OCI-LY3 (cell line): ENCODE results near the gene TPX2.

Experiments used
- CTCF ChIP-seq: fragments of 200-600, 300-600 bp; sonication (generic); IDR thresholded peaks from 2 replicates; pipeline ENCODE4 v1.5.1; 2014; ENCODE audit warnings: antibody characterized with exemption, low read length, low read depth
- EZH2phosphoT487 ChIP-seq: fragments of 200-600 bp; shearing (Covaris generic); IDR thresholded peaks from 2 replicates; pipeline ENCODE4 v1.6.1; 2018; ENCODE audit warnings: antibody characterized with exemption, mixed run types, low read depth

GRCh38 chr20:31711179-31712111, 27.6 kb upstream of the TPX2 start:
- TF ChIP-seq CTCF (no peak), EZH2phosphoT487 (no peak)
